Lower leg skin (tissue), 4 donors: ENCODE measurements around the gene SORCS2. TPM values are rescaled to one million over a fixed set of nuclear protein-coding genes. Genes with fewer than 3 reads are reported as not detected.

Experiments used
- DNase-seq, 2 donors: peaks; one replicate each; pipeline ENCODE4 v3.0.0-alpha.2; 2019; ENCODE audit warnings: low spot score in 2 of 2
- H3K4me3 ChIP-seq: fragments of 200-600 bp; sonication (generic); 2 replicates; pipeline ENCODE4 v1.5.1; 2017; ENCODE audit warnings: mild to moderate bottlenecking, low read depth; ENCODE audit not compliant: poor library complexity, severe bottlenecking
- CTCF ChIP-seq, 3 donors: fragments of 450-650 bp; IDR thresholded peaks; one replicate each; pipeline ENCODE4 v1.5.1; 2016; ENCODE audit warnings: antibody characterized with exemption in 3 of 3, mild to moderate bottlenecking in 3 of 3, moderate library complexity in 2 of 3
- POLR2A ChIP-seq, 2 donors: fragments of 450-650 bp; IDR thresholded peaks; one replicate each; pipeline ENCODE4 v1.6.1; 2016 to 2017; ENCODE audit warnings: antibody characterized with exemption in 2 of 2, mild to moderate bottlenecking in 1 of 2, moderate library complexity in 1 of 2
- WGBS, 2 donors: methylation state at CpG; one replicate each; pipeline ENCODE4 v1.1.5; 2018; 5-methylcytosine and 5-hydroxymethylcytosine counted together
- intact Hi-C: fragments of 100-400 bp; cut with DNase I; formaldehyde crosslinking; loops from one replicate; pipeline ENCODE4 v1.15.0; 2023; ENCODE audit warnings: low total_unique reads
- total RNA-seq, 4 donors: library from RNA; depleted of rRNA; stranded (reverse); fragments of >200 nt; gene quantifications; one replicate each; pipeline ENCODE4 v1.1.0, GENCODE V29; 2016

The SORCS2 gene
- total RNA-seq, 4 donors from 2014 or later: 1.1 to 6.4 (median 1.5) TPM

GRCh38 chr4:7173841-7174449 lies 18.4 kb upstream of the SORCS2 start:
- intact Hi-C loops: no loop called here
- peak in 1 of 2 donors; percentile 68 for DNase-seq
- WGBS, 2 donors: 55% methylated on average over 9 of the region's 9 CpGs
- no peak overlapping the region for H3K4me3 ChIP-seq
- TF ChIP-seq POLR2A (IDR thresholded peaks at IDR 0.05): no peak
- no peak for TF ChIP-seq CTCF (IDR thresholded peaks at IDR 0.05)

GRCh38 chr4:7179158-7179557 lies 13.2 kb upstream of the SORCS2 start:
- no peak for DNase-seq
- intact Hi-C loops: no loop called here
- no peak for TF ChIP-seq POLR2A (IDR thresholded peaks at IDR 0.05)
- no peak for TF ChIP-seq CTCF (IDR thresholded peaks at IDR 0.05)
- no peak overlapping the region for H3K4me3 ChIP-seq
- WGBS, 2 donors: 94 to 97% methylated on average over 1 of the region's 1 CpG

GRCh38 chr4:7180938-7181337 lies 11.4 kb upstream of the SORCS2 start:
- peak in 1 of 2 donors; percentile 9 for DNase-seq
- WGBS, 2 donors: 53 to 56% methylated on average over 4 of the region's 4 CpGs
- TF ChIP-seq CTCF (IDR thresholded peaks at IDR 0.05) (no peak), POLR2A (IDR thresholded peaks at IDR 0.05) (no peak)
- H3K4me3 ChIP-seq: no peak overlapping the region
- intact Hi-C loops: no loop called here

- no peak overlapping the region for H3K4me3 ChIP-seq
- no peak for DNase-seq
- WGBS, 2 donors: 83 to 86% methylated on average over 3 of the region's 3 CpGs
- TF ChIP-seq CTCF (IDR thresholded peaks at IDR 0.05) (no peak), POLR2A (IDR thresholded peaks at IDR 0.05) (no peak)
- intact Hi-C loops: no loop called here
Observed at GRCh38 chr4:7182616-7183015, 9.7 kb upstream of the SORCS2 start.

GRCh38 chr4:7183161-7183560 lies 9.2 kb upstream of the SORCS2 start:
- no peak overlapping the region for H3K4me3 ChIP-seq
- WGBS, 2 donors: 69 to 73% methylated on average over 4 of the region's 4 CpGs
- TF ChIP-seq POLR2A (IDR thresholded peaks at IDR 0.05) (no peak), CTCF (IDR thresholded peaks at IDR 0.05) (no peak)
- peak in 1 of 2 donors; percentile 40 for DNase-seq
- intact Hi-C loops: no loop called here
